ENCODE data around the gene WNK2. TPM values are rescaled to one million over a fixed set of nuclear protein-coding genes. Genes with fewer than 3 reads are reported as not detected.

WNK2 gene
- total RNA-seq, 2 experiments from 2014 or later: 3.3 to 4.6 TPM

DNA sequence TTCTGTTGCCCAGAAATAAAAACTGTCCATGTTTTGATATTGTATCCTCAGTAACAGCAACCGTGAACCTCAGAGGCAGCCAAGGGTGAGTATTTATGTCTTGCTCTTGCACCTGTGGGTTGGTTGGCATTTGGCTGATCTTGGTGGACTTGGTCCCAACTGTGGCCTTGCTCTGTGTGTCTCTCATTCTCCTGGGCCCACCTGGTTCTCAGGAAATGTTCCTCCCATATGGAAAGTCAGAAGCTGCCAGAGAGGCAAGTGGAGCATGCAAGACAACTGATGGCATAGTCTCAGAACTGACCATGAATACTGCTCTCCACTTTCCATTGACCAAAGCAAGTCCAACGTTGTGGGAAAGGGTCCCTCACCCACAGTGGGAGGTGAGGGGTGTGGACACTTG is 36.3 kb upstream of the WNK2 start:
- no peak for DNase-seq
- intact Hi-C loops (cut with DNase I, micrococcal nuclease): loop anchor here (1.0 to 5.0 kb wide), 6 partner anchors 9 to 193 kb away; partner anchors contain the start of gene CARD19 (in 1 of the 2)
- peaks cover 27% of the 10 kb centered on the region for H3K36me3 Mint-ChIP-seq (ENCODE audit: low read depth)
- H3K27ac Mint-ChIP-seq: peak overlapping the region; percentile 87
- H3K9me3 Mint-ChIP-seq (ENCODE audit: low read depth): peaks cover 22% of the 10 kb centered on the region
- POLR2A ChIA-PET: no interaction called here
- peak overlapping the region; percentile 30 for H3K4me3 Mint-ChIP-seq
- CTCF ChIA-PET: interaction anchor here (0.6 to 3.4 kb wide), 2 partner anchors 38 to 78 kb away, joined by 3 to 11 read pairs; no protein-coding TSS in a partner anchor
- ATAC-seq: no peak
- peaks cover 60% of the 10 kb centered on the region for H3K4me1 Mint-ChIP-seq
- no peaks in the 10 kb centered on the region for H3K27me3 Mint-ChIP-seq

DNA sequence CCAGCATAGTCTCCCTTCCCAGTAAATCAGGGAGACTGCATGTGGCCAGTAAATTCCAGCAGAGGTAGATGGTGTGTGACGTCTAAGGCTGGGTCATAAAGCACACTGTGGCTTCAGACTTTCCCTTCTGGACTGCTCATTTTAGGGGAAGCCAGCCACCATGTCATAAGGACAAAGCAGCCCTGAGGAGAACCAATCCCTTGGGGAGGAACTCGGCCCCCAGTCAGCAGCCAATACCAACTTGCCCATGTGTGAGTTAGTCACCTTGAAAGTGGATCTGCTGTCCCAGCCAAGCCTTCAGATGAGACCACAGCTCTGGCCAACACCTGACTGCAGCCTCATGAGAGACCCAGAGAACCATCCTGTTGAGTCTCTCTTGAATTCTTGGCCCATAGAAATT is 35.2 kb upstream of the WNK2 start:
- H3K4me1 Mint-ChIP-seq: peaks cover 52% of the 10 kb centered on the region

GRCh38 chr9:93149361-93149760 is 34.6 kb upstream of the WNK2 start:
- H3K9me3 Mint-ChIP-seq (ENCODE audit: low read depth): peaks cover 22% of the 10 kb centered on the region
- H3K4me1 Mint-ChIP-seq: peaks cover 45% of the 10 kb centered on the region
- H3K27me3 Mint-ChIP-seq: no peaks in the 10 kb centered on the region
- intact Hi-C loops (cut with DNase I, micrococcal nuclease): loop anchor here (2.0 to 5.0 kb wide), 4 partner anchors 52 to 195 kb away; partner anchors contain the start of gene CARD19 (in 1 of the 2)
- DNase-seq (no peak), ATAC-seq (peak; percentile 21)
- peak overlapping the region; percentile 51 for H3K4me3 Mint-ChIP-seq
- ChIA-PET CTCF (no interaction called here), POLR2A (interaction anchor here (1.5 kb wide), 1 partner anchor 15 kb away, joined by 6 read pairs; the partner anchor contains the start of gene NINJ1)
- peak overlapping the region; percentile 93 for H3K27ac Mint-ChIP-seq
- peaks cover 25% of the 10 kb centered on the region for H3K36me3 Mint-ChIP-seq (ENCODE audit: low read depth)

More for the DNA sequence above, 35.2 kb upstream of the WNK2 start:
- peaks cover 22% of the 10 kb centered on the region for H3K9me3 Mint-ChIP-seq (ENCODE audit: low read depth)
- H3K27ac Mint-ChIP-seq: peak overlapping the region; percentile 93
- ATAC-seq (peak; percentile 2), DNase-seq (peak; percentile 43)
- no peaks in the 10 kb centered on the region for H3K27me3 Mint-ChIP-seq
- CTCF ChIA-PET: no interaction called here
- peak overlapping the region; percentile 51 for H3K4me3 Mint-ChIP-seq
- H3K36me3 Mint-ChIP-seq (ENCODE audit: low read depth): peaks cover 27% of the 10 kb centered on the region
- intact Hi-C loops (cut with DNase I, micrococcal nuclease): loop anchor here (2.0 to 5.0 kb wide), 4 partner anchors 51 to 194 kb away; partner anchors contain the start of gene CARD19 (in 1 of the 2)
- POLR2A ChIA-PET: no interaction called here

DNA sequence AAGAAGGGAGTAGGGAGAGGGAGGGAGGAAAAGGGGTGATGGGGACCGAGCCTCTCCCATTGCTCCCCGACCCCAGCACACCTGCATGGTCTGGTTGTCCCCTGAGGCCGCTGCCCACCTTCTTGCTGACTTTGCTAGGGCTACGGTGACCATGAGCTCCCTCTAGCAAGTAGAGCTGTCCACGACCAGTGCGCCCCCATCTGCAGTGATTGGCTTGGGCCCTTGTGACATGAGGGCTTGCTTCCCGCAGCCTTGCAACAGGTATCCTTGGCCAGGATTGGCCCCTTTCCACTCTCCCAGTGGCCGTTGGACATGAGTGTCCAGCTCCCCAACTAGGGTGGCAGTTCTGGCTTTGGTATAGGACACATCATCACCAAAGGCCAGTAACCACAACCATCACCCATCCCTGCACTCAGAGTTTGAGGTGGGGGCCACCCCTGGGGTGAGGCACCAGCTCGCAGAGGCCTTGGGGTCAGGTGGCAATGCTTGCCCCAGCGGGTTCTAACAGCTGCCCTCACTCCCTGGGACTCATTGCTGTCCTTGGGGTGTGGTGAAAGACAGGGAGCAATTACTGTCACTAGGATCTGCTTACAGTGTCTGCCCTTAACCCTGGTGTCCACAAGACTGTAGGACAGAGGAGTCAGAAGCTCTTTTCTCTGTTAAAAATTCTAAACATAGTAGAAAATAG is 32.7 kb upstream of the WNK2 start:
- DNase-seq: no peak
- ChIA-PET POLR2A (no interaction called here), CTCF (interaction anchor here (0.6 to 1.1 kb wide), 3 partner anchors 42 to 394 kb away, joined by 3 to 4 read pairs (median 4); no protein-coding TSS in a partner anchor)
- H3K9me3 Mint-ChIP-seq (ENCODE audit: low read depth): peaks cover 18% of the 10 kb centered on the region
- H3K36me3 Mint-ChIP-seq (ENCODE audit: low read depth): peaks cover 21% of the 10 kb centered on the region
- peaks cover 43% of the 10 kb centered on the region for H3K4me1 Mint-ChIP-seq
- H3K4me3 Mint-ChIP-seq: no peak overlapping the region
- intact Hi-C loops (cut with DNase I, micrococcal nuclease): loop anchor here in 1 of 2 experiments (10.0 kb wide), 1 partner anchor 1014 kb away; no protein-coding TSS in a partner anchor
- no peak for ATAC-seq
- H3K27ac Mint-ChIP-seq: no peak overlapping the region
- H3K27me3 Mint-ChIP-seq: no peaks in the 10 kb centered on the region

DNA sequence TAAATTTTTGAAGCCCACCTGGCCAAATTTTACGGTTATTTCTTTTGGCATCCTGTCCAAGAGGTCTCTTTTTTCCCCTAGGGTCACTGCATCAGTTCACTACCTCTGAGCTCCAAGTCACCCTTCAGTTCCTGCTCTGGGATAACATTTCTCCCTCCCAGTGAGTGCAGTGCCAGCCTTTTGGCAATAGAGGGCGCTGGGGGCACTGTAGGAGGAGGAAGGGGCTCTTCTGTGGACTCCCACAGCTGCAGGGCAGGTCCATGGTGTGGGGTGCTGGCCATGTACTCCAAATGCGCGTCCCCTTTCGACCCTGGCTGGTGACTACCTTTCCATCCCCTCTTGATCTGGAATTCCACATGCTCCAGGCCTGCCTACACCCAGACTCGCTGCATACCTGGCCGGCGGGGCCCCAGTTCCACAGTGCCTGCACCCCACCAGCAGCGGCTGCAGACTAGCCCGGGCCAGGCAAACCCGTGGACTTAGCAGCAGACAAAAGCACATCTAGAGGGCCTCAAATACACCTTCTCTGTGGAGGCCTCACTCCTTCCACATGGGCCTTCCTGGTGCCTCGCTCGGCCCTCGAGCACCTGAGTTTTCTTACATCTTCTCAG is 29.5 kb upstream of the WNK2 start:
- intact Hi-C loops (cut with DNase I, micrococcal nuclease): loop anchor here in 1 of 2 experiments (2.0 to 10.0 kb wide), 2 partner anchors 46 to 1010 kb away; no protein-coding TSS in a partner anchor
- Mint-ChIP-seq H3K27me3 (no peaks in the 10 kb centered on the region), H3K4me1 (peaks cover 28% of the 10 kb centered on the region), H3K27ac (no peak overlapping the region), H3K36me3 (ENCODE audit: low read depth) (peaks cover 2% of the 10 kb centered on the region), H3K9me3 (ENCODE audit: low read depth) (peaks cover 3% of the 10 kb centered on the region), H3K4me3 (no peak overlapping the region)
- CTCF ChIA-PET: interaction anchor here (0.7 to 1.6 kb wide), 11 partner anchors 11 to 412 kb away, joined by 3 to 6 read pairs (median 3); partner anchors contain the start of gene NINJ1
- POLR2A ChIA-PET: no interaction called here
- peak; percentile 24 for ATAC-seq
- DNase-seq: peak; percentile 76

DNA sequence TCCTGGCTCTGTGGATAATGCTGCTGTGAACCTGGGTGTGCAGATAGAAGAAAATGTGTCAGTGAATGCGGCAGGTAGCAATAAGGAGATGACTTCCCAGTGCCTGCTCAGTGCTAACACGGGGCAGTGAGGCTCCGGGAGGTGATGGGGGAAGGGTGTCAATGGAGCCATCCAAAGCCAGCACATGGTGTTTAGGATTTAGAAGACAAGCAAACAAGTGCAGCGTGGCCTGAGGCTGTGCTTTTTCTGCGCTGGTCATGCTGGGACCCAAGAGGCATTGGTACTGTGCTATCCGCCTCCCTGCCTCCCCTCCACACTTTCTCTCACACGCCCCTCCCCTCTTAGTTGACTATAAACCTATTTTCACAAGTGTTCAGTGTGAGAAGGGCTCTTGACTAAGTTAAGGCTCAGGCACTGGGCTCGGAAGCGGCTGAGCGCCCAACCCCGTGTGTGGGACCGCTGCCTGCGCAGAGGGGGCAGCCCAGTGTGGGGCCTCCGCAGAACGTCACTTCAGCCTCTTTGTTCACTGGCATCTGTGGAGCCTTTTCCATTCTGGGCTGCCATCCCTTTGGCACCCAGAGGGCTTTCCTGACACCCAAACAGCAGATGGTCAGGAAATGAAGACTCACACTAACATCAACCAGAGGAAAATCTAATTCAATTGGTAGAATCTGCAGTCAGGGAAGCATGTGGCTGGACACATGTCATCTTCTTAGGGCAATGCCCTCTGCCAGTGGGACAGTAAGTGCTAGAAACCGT is 28.0 kb upstream of the WNK2 start:
- POLR2A ChIA-PET: interaction anchor here (1.0 to 1.3 kb wide), 2 partner anchors 22 to 57 kb away, joined by 3 to 6 read pairs; partner anchors contain the start of gene NINJ1
- H3K9me3 Mint-ChIP-seq (ENCODE audit: low read depth): peaks cover 3% of the 10 kb centered on the region
- H3K4me1 Mint-ChIP-seq: peaks cover 26% of the 10 kb centered on the region
- CTCF ChIA-PET: interaction anchor here (0.8 to 2.4 kb wide), 7 partner anchors 14 to 410 kb away, joined by 3 to 7 read pairs (median 3); partner anchors contain the start of genes FAM120AOS and NINJ1
- peak overlapping the region; percentile 60 for H3K27ac Mint-ChIP-seq
- H3K36me3 Mint-ChIP-seq (ENCODE audit: low read depth): peaks cover 2% of the 10 kb centered on the region
- ATAC-seq (peak; percentile 1), DNase-seq (no peak)
- H3K4me3 Mint-ChIP-seq: no peak overlapping the region
- H3K27me3 Mint-ChIP-seq: no peaks in the 10 kb centered on the region
- intact Hi-C loops (cut with DNase I, micrococcal nuclease): loop anchor here (1.0 to 10.0 kb wide), 6 partner anchors 9 to 1009 kb away; partner anchors contain the start of genes FAM120A (in 2 of the 2) and FAM120AOS (in 2 of the 2)

- ATAC-seq (peak; percentile 89), DNase-seq (peak; percentile 81)
- no peaks in the 10 kb centered on the region for H3K27me3 Mint-ChIP-seq
- ChIA-PET CTCF (interaction anchor here (0.6 to 2.4 kb wide), 8 partner anchors 13 to 409 kb away, joined by 3 to 7 read pairs (median 3); partner anchors contain the start of gene NINJ1), POLR2A (interaction anchor here (1.0 to 1.3 kb wide), 2 partner anchors 23 to 57 kb away, joined by 3 to 6 read pairs; partner anchors contain the start of gene NINJ1)
- intact Hi-C loops (cut with DNase I, micrococcal nuclease): loop anchor here (1.0 to 10.0 kb wide), 5 partner anchors 9 to 1008 kb away; partner anchors contain the start of genes FAM120A (in 2 of the 2) and FAM120AOS (in 2 of the 2)
- H3K36me3 Mint-ChIP-seq (ENCODE audit: low read depth): peaks cover 2% of the 10 kb centered on the region
- H3K27ac Mint-ChIP-seq: peak overlapping the region; percentile 73
- H3K4me1 Mint-ChIP-seq: peaks cover 26% of the 10 kb centered on the region
- H3K4me3 Mint-ChIP-seq: no peak overlapping the region
- H3K9me3 Mint-ChIP-seq (ENCODE audit: low read depth): peaks cover 3% of the 10 kb centered on the region
Observed at GRCh38 chr9:93156475-93157008, 27.4 kb upstream of the WNK2 start.

DNA sequence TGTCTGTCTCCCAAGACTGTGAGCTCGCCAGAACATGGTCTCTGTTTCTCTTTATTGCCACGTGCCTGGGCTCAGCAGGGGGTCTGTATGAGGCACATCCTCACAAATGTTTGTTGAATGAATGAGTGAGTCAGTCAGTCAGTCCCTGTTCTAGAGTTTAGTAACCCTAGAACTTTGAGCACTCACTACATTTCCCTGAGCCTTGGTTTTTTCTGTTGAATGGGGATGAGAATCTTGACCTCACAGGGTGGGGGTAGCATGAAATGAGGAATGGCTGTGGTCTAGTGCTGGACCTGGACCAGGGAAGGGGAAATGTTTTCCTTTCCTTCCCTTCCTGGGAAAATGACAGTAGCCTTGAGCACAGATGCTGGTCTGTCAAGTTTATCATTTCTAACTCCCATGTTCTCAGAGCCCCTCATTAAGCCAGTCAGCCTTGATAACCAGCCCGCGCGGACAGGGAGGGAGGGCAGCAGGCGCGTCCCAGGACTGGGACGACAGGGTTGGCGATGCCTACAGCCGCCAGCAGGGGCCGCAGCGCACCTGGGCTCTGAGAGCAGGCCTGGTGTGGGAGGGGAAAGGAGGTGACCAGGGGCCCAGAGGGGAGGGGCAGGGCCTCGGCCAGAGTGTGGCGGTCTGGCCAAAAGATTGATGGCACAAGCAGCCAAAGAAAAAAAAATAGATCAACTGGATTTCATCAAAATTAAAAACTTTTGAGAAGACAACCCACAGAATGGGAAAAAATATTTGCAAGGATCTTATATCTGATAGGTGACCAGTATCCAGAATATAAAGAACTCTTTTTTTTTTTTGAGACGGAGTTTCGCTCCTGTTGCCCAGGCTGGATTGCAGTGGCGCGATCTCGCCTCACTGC is 24.1 kb upstream of the WNK2 start:
- no peak overlapping the region for H3K27ac Mint-ChIP-seq
- CTCF ChIA-PET: interaction anchor here (0.8 to 1.7 kb wide), 2 partner anchors 26 to 51 kb away, joined by 3 to 4 read pairs; no protein-coding TSS in a partner anchor
- peak; percentile 68 for ATAC-seq
- H3K9me3 Mint-ChIP-seq (ENCODE audit: low read depth): peaks cover 3% of the 10 kb centered on the region
- intact Hi-C loops (cut with DNase I, micrococcal nuclease): loop anchor here (1.0 to 10.0 kb wide), 7 partner anchors 53 to 1005 kb away; partner anchors contain the start of genes FAM120A (in 2 of the 2) and FAM120AOS (in 2 of the 2)
- POLR2A ChIA-PET: no interaction called here
- peaks cover 26% of the 10 kb centered on the region for H3K4me1 Mint-ChIP-seq
- no peaks in the 10 kb centered on the region for H3K27me3 Mint-ChIP-seq
- peak; percentile 86 for DNase-seq
- peaks cover 2% of the 10 kb centered on the region for H3K36me3 Mint-ChIP-seq (ENCODE audit: low read depth)
- no peak overlapping the region for H3K4me3 Mint-ChIP-seq

- DNase-seq: no peak
- ChIA-PET CTCF (interaction anchor here (0.6 to 1.7 kb wide), 5 partner anchors 53 to 207 kb away, joined by 3 to 4 read pairs (median 3); no protein-coding TSS in a partner anchor), POLR2A (no interaction called here)
- Mint-ChIP-seq H3K36me3 (ENCODE audit: low read depth) (no peaks in the 10 kb centered on the region), H3K4me1 (peaks cover 9% of the 10 kb centered on the region), H3K4me3 (no peak overlapping the region), H3K9me3 (ENCODE audit: low read depth) (no peaks in the 10 kb centered on the region), H3K27me3 (no peaks in the 10 kb centered on the region), H3K27ac (no peak overlapping the region)
- ATAC-seq: no peak
- intact Hi-C loops (cut with DNase I, micrococcal nuclease): loop anchor here in 1 of 2 experiments (5.0 kb wide), 1 partner anchor 265 kb away; no protein-coding TSS in a partner anchor
Observed at GRCh38 chr9:93161786-93162562, 22.0 kb upstream of the WNK2 start.
